Gastroesophageal sphincter (tissue), 4 donors: ENCODE measurements around the gene FNDC3A. TPM values are rescaled to one million over a fixed set of nuclear protein-coding genes. Genes with fewer than 3 reads are reported as not detected.

ENCODE experiments used
- ATAC-seq: fragments of 150-250 bp; one replicate; pipeline ENCODE4 v1.9.1; 2016; ENCODE audit warnings: mild to moderate bottlenecking, moderate library complexity
- H3K27ac ChIP-seq, 4 donors: fragments of 200-600 bp; sonication (generic) in 3 of 4; 1 replicate in 3 of 4; 2 replicates in 1 of 4; pipeline ENCODE4 v1.5.1; 2016 to 2019
- H3K27me3 ChIP-seq: fragments of 200-600 bp; sonication (generic); one replicate; pipeline ENCODE4 v1.5.1; 2019
- H3K36me3 ChIP-seq, 2 donors: fragments of 200-600 bp; sonication (generic); one replicate each; pipeline ENCODE4 v1.5.1; 2019; ENCODE audit warnings: control low read depth in 1 of 2
- H3K4me1 ChIP-seq, 3 donors: fragments of 200-600 bp; sonication (generic); 1 replicate in 2 of 3; 2 replicates in 1 of 3; pipeline ENCODE4 v1.5.1; 2016 to 2019; ENCODE audit warnings: control low read depth in 2 of 3
- H3K4me3 ChIP-seq, 2 donors: fragments of 200-600 bp; sonication (generic); one replicate each; pipeline ENCODE4 v1.5.1; 2019; ENCODE audit warnings: mild to moderate bottlenecking in 1 of 2, moderate library complexity in 1 of 2
- H3K9me3 ChIP-seq, 3 donors: fragments of 200-600 bp; sonication (generic); one replicate each; pipeline ENCODE4 v1.5.1; 2017 to 2019; ENCODE audit warnings: control low read depth in 2 of 3
- EP300 ChIP-seq: sonication (generic); formaldehyde crosslinking; IDR thresholded peaks from one replicate; pipeline ENCODE4 v1.6.1; 2017; ENCODE audit warnings: antibody characterized with exemption, mild to moderate bottlenecking
- POLR2A ChIP-seq, 2 donors: fragments of 450-650 bp; IDR thresholded peaks; one replicate each; pipeline ENCODE4 v1.6.1; 2017; ENCODE audit warnings: antibody characterized with exemption in 2 of 2, mild to moderate bottlenecking in 2 of 2, moderate library complexity in 1 of 2
- POLR2AphosphoS5 ChIP-seq: sonication (generic); formaldehyde crosslinking; IDR thresholded peaks from one replicate; pipeline ENCODE4 v1.6.1; 2017; ENCODE audit warnings: antibody characterized with exemption
- WGBS, 2 donors: methylation state at CpG; one replicate each; pipeline ENCODE4 v1.1.5; 2018; ENCODE audit warnings: low coverage in 1 of 2; 5-methylcytosine and 5-hydroxymethylcytosine counted together
- small RNA-seq, 4 donors: library from RNA; depleted of rRNA; stranded (forward); fragments of <200 nt; gene quantifications; one replicate each; pipeline ENCODE3, GENCODE V24; 2016
- total RNA-seq, 4 donors: library from RNA; depleted of rRNA; stranded (reverse); fragments of >200 nt; gene quantifications; one replicate each; pipeline ENCODE4 v1.1.0, GENCODE V29; 2016
- TF ChIP-seq, protein P1 (sequence below), 4 experiments: fragments of 200-600 bp in 2 of 4; fragments of 450-650 bp in 2 of 4; sonication (generic) in 1 of 4; IDR thresholded peaks; one replicate each; pipeline ENCODE4 v1.5.1; 2017 to 2019; ENCODE audit warnings: antibody characterized with exemption in 4 of 4, mild to moderate bottlenecking in 2 of 4, moderate library complexity in 2 of 4

Gene FNDC3A
- total RNA-seq, 4 donors from 2014 or later, result 36.4 to 55.9 (median 47.8) TPM

DNA sequence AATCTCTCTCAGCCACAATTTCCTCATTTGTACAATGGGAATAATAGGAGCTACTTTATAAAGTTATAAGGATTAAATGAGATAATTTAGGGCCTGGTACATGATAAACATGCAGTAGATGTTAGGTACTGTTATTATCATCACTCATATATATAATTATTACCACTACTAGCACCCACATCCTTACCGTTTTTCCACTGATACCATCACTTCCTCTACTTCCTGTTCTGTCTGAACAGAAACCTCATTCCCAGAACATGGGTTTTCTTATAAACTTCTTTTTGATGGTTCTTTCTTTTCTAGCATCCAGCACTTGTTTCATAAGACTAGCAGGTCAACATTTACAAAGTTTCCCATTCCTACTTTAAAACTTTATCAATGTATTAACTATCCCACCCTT, 278.3 kb downstream of the FNDC3A start:
- H3K4me1 ChIP-seq, result peaks cover 0 to 42% (median 5%) of the 10 kb centered on the region in 3 donors
- TF ChIP-seq POLR2AphosphoS5, result no peak
- TF ChIP-seq, protein P1, sequence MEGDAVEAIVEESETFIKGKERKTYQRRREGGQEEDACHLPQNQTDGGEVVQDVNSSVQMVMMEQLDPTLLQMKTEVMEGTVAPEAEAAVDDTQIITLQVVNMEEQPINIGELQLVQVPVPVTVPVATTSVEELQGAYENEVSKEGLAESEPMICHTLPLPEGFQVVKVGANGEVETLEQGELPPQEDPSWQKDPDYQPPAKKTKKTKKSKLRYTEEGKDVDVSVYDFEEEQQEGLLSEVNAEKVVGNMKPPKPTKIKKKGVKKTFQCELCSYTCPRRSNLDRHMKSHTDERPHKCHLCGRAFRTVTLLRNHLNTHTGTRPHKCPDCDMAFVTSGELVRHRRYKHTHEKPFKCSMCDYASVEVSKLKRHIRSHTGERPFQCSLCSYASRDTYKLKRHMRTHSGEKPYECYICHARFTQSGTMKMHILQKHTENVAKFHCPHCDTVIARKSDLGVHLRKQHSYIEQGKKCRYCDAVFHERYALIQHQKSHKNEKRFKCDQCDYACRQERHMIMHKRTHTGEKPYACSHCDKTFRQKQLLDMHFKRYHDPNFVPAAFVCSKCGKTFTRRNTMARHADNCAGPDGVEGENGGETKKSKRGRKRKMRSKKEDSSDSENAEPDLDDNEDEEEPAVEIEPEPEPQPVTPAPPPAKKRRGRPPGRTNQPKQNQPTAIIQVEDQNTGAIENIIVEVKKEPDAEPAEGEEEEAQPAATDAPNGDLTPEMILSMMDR (IDR thresholded peaks at IDR 0.05), result no peak
- no peak for TF ChIP-seq POLR2A (IDR thresholded peaks at IDR 0.05)
- peaks cover 0 to 74% of the 10 kb centered on the region in 2 donors for H3K36me3 ChIP-seq
- no peak overlapping the region for H3K27ac ChIP-seq
- 56 to 73% methylated on average over 1 of the region's 1 CpG for WGBS, 2 donors
- H3K9me3 ChIP-seq, result no peaks in the 10 kb centered on the region
- no peak for ATAC-seq
- no peak overlapping the region for H3K4me3 ChIP-seq
- H3K27me3 ChIP-seq, result no peaks in the 10 kb centered on the region

DNA sequence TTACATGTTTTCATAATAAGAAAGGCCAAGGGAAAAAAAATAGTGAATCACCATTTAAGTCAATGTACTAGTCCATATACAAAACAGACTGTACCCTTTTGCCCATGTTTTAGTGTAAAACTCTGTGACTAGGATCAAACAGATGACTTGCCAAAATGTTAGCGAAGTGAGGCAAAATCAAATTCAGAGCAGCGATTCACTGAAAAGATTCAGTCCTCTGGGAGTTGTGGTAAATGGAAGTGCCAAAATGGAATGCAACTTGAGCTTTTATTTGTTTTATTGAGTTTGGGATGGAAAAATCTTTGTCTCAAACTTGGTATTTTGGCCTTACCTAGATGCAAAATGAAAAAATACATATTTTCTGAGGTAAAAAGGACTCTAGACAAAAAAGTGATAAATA, 281.1 kb downstream of the FNDC3A start:
- WGBS, 2 donors, result 92% methylated on average over 2 of the region's 2 CpGs; no CpG with 5 or more reads in 1 of the 2 donors

DNA sequence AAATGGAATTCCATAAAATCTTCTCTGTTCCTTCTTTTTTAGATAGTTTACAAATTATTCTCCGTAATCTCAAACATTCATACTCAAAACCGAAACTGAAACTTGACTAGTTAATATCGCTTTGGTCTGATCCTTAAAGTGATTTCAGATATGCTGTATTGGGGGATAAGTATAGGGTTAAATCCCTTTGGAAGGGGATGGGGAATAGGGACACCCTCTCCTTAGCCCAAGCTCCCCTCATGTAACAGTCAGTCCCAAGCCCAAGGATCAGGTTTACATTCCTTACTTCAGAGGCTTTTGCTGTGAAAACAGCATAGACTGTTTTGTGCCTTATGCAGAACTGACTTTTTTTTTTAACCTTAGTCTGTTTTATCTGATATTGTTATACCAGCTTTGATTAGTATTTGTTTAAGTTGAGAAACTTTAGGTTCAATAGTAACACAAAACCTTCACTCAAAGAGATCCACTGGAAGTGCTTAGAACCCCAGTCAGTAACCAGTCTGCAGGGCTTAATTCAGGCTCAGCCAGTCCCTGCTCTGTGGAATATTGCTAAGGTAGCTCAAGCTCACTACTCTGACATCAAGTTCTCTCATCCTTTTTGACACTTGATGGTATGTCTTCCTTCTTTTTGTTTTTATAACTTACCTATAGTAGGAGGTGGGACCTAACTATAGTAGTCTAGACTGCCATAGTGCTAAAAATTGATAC, 282.5 kb downstream of the FNDC3A start:
- peak overlapping the region in 1 of 2 donors; percentile 23 for H3K4me3 ChIP-seq
- no peak for ATAC-seq
- H3K9me3 ChIP-seq, result no peaks in the 10 kb centered on the region
- no peaks in the 10 kb centered on the region for H3K27me3 ChIP-seq
- H3K36me3 ChIP-seq, result peaks cover 0 to 95% of the 10 kb centered on the region in 2 donors
- H3K27ac ChIP-seq, result peak overlapping the region in 2 of 4 donors; percentile 10 to 23
- H3K4me1 ChIP-seq, result peaks cover 0 to 1% (median 0%) of the 10 kb centered on the region in 3 donors
- TF ChIP-seq POLR2A (IDR thresholded peaks at IDR 0.05), result no peak
- TF ChIP-seq EP300, result no peak
- TF ChIP-seq, protein P1 (IDR thresholded peaks at IDR 0.05), result no peak
- no peak for TF ChIP-seq POLR2AphosphoS5
- 71 to 79% methylated on average over 3 of the region's 3 CpGs for WGBS, 2 donors

More for the DNA sequence above, 281.1 kb downstream of the FNDC3A start:
- Histone ChIP-seq H3K27ac (no peak overlapping the region), H3K27me3 (no peaks in the 10 kb centered on the region), H3K4me3 (no peak overlapping the region), H3K4me1 (peaks cover 0 to 14% (median 2%) of the 10 kb centered on the region in 3 donors), H3K36me3 (peaks cover 0 to 87% of the 10 kb centered on the region in 2 donors), H3K9me3 (no peaks in the 10 kb centered on the region)
- TF ChIP-seq POLR2AphosphoS5 (no peak), POLR2A (IDR thresholded peaks at IDR 0.05) (no peak), EP300 (no peak)
- TF ChIP-seq, protein P1 (IDR thresholded peaks at IDR 0.05), result no peak
- no peak for ATAC-seq

Small RNAs within 50 kb of the gene (small RNA-seq; reads per million reads assigned to genes)
- gene COX7CP1 (0 reads per million in 4 donors), gene RNU6-60P (0 reads per million in 4 donors), gene RNY3P2 (0 reads per million in 4 donors)

Other genes starting within 250 kb of the FNDC3A start
- gene MLNR, start 244.4 kb downstream of the FNDC3A start, total RNA-seq, result under 1 TPM in 1 of 4 donors, not detected in 3; 0.35 TPM